ENCODE measurements around the gene IFI35. TPM values are rescaled to one million over a fixed set of nuclear protein-coding genes. Genes with fewer than 3 reads are reported as not detected.

IFI35 gene
- total and polyA plus RNA-seq, 3 donors from 2014 or later = 8.0 to 15.0 (median 12.7) TPM

DNA sequence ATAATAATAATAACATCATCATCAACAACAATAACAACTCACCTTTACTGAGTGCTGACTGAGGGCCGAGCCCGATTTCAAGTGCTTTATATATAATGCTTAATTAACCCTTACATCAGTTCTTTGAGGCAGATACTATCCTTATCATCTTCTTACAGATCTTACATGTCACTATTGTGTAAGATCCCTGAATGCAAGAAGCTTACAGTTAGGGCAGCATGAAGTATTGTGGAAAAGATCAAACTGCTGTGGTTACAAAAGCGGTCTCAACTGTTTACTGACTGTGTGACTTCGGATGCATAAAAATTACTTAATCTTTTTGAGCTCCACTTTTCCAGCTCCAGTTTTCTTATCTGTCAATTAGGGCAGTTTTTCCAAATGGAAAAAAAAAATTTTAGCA is 12.3 kb downstream of the IFI35 start:
- Histone ChIP-seq H3K4me1 (peaks cover 49% of the 10 kb centered on the region), H3K27ac (peak overlapping the region in 1 of 2 donors; percentile 94), H3K9me3 (no peaks in the 10 kb centered on the region), H3K27me3 (no peaks in the 10 kb centered on the region), H3K36me3 (ENCODE audit: low read depth, missing control alignments) (no peaks in the 10 kb centered on the region), H3K4me3 (no peak overlapping the region)
- 47 to 71% methylated on average over 4 of the region's 4 CpGs for WGBS, 2 donors
- DNase-seq = no peak
- no peak for TF ChIP-seq POLR2A (IDR thresholded peaks at IDR 0.05)
- TF ChIP-seq, protein P1, sequence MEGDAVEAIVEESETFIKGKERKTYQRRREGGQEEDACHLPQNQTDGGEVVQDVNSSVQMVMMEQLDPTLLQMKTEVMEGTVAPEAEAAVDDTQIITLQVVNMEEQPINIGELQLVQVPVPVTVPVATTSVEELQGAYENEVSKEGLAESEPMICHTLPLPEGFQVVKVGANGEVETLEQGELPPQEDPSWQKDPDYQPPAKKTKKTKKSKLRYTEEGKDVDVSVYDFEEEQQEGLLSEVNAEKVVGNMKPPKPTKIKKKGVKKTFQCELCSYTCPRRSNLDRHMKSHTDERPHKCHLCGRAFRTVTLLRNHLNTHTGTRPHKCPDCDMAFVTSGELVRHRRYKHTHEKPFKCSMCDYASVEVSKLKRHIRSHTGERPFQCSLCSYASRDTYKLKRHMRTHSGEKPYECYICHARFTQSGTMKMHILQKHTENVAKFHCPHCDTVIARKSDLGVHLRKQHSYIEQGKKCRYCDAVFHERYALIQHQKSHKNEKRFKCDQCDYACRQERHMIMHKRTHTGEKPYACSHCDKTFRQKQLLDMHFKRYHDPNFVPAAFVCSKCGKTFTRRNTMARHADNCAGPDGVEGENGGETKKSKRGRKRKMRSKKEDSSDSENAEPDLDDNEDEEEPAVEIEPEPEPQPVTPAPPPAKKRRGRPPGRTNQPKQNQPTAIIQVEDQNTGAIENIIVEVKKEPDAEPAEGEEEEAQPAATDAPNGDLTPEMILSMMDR (IDR thresholded peaks at IDR 0.05) = no peak
- intact Hi-C loops (cut with DNase I; ENCODE audit: low total_unique reads) = no loop called here

DNA sequence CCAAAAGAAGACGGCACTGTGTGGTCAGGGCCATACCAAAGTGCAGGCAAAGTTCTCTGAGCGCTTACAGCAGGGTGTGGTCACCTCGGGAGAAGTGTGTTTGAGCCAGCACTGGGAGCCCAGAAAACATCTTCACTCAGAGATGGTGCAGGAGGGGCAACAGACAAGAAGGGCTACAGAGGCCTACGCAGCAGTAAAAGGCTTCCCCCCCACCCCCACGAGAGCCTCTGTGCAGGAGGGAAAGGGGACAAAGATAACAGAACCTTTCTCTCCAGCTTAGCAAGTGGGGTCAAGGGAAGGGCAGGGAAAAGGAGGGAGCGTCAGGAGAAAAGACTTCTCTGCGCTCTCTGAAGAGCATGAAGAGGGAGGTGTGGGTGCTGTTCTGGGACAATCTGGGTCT is 12.8 kb downstream of the IFI35 start:
- Histone ChIP-seq H3K27me3 (no peaks in the 10 kb centered on the region), H3K27ac (peak overlapping the region in 1 of 2 donors; percentile 94), H3K4me3 (no peak overlapping the region), H3K36me3 (ENCODE audit: low read depth, missing control alignments) (no peaks in the 10 kb centered on the region), H3K4me1 (peaks cover 44% of the 10 kb centered on the region), H3K9me3 (no peaks in the 10 kb centered on the region)
- 19 to 26% methylated on average over 7 of the region's 7 CpGs for WGBS, 2 donors
- intact Hi-C loops (cut with DNase I; ENCODE audit: low total_unique reads) = no loop called here
- TF ChIP-seq POLR2A (IDR thresholded peaks at IDR 0.05) = no peak
- TF ChIP-seq, protein P1 (IDR thresholded peaks at IDR 0.05) = no peak
- peak; percentile 65 for DNase-seq

DNA sequence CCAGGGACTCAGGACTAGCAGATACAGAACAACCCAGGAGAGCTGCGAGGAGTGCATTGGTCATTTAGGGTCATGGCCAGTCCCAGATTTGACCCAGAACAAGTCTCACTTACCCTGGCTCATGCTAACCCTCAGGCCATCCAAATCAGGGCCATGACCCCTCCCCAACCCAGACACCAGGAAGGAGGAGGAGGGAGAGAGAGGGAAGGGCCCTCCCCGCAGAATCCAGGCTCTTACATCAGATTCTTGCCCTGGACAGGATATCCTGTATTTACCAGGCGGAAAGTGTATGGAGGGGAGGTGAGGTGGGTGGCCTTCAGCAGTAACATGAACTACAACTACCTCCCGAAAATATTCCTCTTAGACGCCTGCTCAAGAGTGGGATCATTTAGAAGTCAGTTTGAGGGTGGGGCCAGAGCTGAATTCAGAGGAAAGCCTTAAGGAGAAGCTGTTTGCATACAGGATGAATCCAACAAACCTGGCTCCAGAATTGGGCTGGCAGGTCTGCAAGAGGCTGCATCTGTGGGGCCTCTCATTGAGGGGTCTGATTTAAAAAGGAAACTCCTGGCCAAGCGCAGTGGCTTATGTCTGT is 13.5 kb downstream of the IFI35 start:
- 20 to 46% methylated on average over 5 to 6 of the region's 6 CpGs for WGBS, 2 donors
- Histone ChIP-seq H3K27ac (peak overlapping the region; percentile 94 to 96), H3K27me3 (no peaks in the 10 kb centered on the region), H3K9me3 (no peaks in the 10 kb centered on the region), H3K36me3 (ENCODE audit: low read depth, missing control alignments) (no peaks in the 10 kb centered on the region), H3K4me3 (peak overlapping the region in 1 of 2 donors; percentile 98), H3K4me1 (peaks cover 37% of the 10 kb centered on the region)
- intact Hi-C loops (cut with DNase I; ENCODE audit: low total_unique reads) = no loop called here
- TF ChIP-seq, protein P1 (IDR thresholded peaks at IDR 0.05) = no peak
- TF ChIP-seq POLR2A (IDR thresholded peaks at IDR 0.05) = no peak
- DNase-seq = no peak

DNA sequence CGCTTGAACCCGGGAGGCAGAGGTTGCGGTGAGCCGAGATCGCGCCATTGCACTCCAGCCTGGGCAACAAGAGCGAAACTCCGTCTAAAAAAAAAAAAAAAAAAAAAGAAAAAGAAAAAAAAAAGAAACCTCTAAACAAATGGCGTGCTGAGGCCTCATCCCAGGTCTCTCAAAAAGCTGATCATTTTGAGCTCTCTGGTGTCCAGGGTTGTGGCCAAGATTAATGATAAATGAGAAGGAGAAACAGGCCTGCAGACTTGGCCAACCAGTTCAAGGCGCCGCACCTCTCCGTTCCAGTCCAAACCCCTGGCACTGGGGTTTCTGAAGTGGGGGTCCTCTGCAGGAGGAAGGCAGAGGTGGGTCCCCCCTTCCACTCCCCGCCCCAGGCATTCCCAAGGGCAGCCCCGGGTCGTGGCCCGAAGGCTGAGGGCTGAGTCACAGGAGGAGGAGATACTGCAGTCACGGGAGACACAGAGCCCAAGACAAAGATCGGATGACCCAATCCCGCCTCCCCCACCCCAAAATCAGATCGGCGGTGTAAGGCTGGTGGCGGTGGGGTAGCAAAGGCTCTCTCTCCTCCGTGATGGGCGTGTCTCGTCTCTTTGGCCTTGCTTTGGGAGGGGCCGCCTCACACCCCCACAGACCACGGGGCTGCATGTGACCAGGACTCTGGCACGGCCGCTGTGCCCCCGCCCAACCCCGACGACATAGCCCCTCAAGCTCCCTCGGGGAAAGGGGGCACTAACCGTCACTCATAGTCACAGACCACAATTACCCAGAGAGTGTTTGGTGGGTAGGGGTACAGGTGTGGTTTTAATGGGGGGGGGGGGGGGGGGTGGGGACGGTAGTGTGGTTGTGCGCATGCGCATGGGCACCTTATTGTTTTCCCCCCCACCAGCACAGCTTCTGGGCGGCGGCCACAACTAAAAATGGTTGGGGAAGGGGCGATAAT is 14.5 kb downstream of the IFI35 start:
- no peaks in the 10 kb centered on the region for H3K9me3 ChIP-seq
- peaks cover 28% of the 10 kb centered on the region for H3K4me1 ChIP-seq
- no peak for TF ChIP-seq POLR2A (IDR thresholded peaks at IDR 0.05)
- TF ChIP-seq, protein P1 (IDR thresholded peaks at IDR 0.05) = no peak
- peak overlapping the region; percentile 95 to 98 for H3K4me3 ChIP-seq
- H3K27ac ChIP-seq = peak overlapping the region; percentile 94 to 96
- intact Hi-C loops (cut with DNase I; ENCODE audit: low total_unique reads) = no loop called here
- peak; percentile 90 for DNase-seq
- H3K27me3 ChIP-seq = no peaks in the 10 kb centered on the region
- WGBS, 2 donors = 14 to 29% methylated on average over 20 to 39 of the region's 40 CpGs
- H3K36me3 ChIP-seq (ENCODE audit: low read depth, missing control alignments) = no peaks in the 10 kb centered on the region
